ENCODE data around the gene SPAG6. TPM values are rescaled to one million over a fixed set of nuclear protein-coding genes. Genes with fewer than 3 reads are reported as not detected.

Gene SPAG6
- total RNA-seq, 2 experiments from 2014 or later, result not detected

- Mint-ChIP-seq H3K9me3 (peaks cover 7% of the 10 kb centered on the region), H3K4me3 (peak overlapping the region; percentile 58), H3K36me3 (ENCODE audit: low read depth) (peaks cover 12% of the 10 kb centered on the region), H3K27me3 (peaks cover 77% of the 10 kb centered on the region), H3K4me1 (ENCODE audit: low read depth) (peaks cover 39% of the 10 kb centered on the region), H3K27ac (peak overlapping the region; percentile 89)
- intact Hi-C loops (cut with DNase I, micrococcal nuclease), result no loop called here
- DNase-seq (no peak), ATAC-seq (ENCODE audit: poor library complexity) (no peak)
- Histone ChIP-seq H3K27me3 (ENCODE audit: control insufficient read depth in 1 of 2, insufficient read depth in 2 of 2, low read length in 2 of 2) (peaks cover 51 to 91% of the 10 kb centered on the region in 2 experiments), H3K4me3 (ENCODE audit: low read length) (no peak overlapping the region), H3K27ac (ENCODE audit: low read depth in 1 of 2, low read length in 2 of 2) (no peak overlapping the region), H3K36me3 (ENCODE audit: insufficient read depth, low read length) (no peaks in the 10 kb centered on the region), H3K9me3 (ENCODE audit: control insufficient read depth in 1 of 2, insufficient read depth in 1 of 2, low read length in 2 of 2) (peaks cover 30 to 38% of the 10 kb centered on the region in 2 experiments), H3K4me1 (ENCODE audit: insufficient read depth, low read length) (peaks cover 53% of the 10 kb centered on the region)
- ChIA-PET POLR2A (interaction anchor here (0.8 to 2.2 kb wide), 4 partner anchors 12 to 318 kb away, joined by 3 to 12 read pairs (median 7); partner anchors contain the start of gene BMI1), CTCF (interaction anchor here (1.1 kb wide), 1 partner anchor 11 kb away, joined by 3 read pairs; no protein-coding TSS in a partner anchor)
- no peak for TF ChIP-seq CTCF (IDR thresholded peaks at IDR 0.05)
Measured at GRCh38 chr10:22338185-22338900, 7.0 kb upstream of the SPAG6 start.

- no peaks in the 10 kb centered on the region for H3K36me3 ChIP-seq (ENCODE audit: insufficient read depth, low read length)
- peaks cover 77% of the 10 kb centered on the region for H3K27me3 Mint-ChIP-seq
- ATAC-seq (ENCODE audit: poor library complexity) (no peak), DNase-seq (no peak)
- peak overlapping the region; percentile 58 for H3K4me3 Mint-ChIP-seq
- H3K4me1 ChIP-seq (ENCODE audit: insufficient read depth, low read length), result peaks cover 47% of the 10 kb centered on the region
- H3K27ac ChIP-seq (ENCODE audit: low read depth in 1 of 2, low read length in 2 of 2), result no peak overlapping the region
- H3K27me3 ChIP-seq (ENCODE audit: control insufficient read depth in 1 of 2, insufficient read depth in 2 of 2, low read length in 2 of 2), result peaks cover 51 to 97% of the 10 kb centered on the region in 2 experiments
- no peak overlapping the region for H3K4me3 ChIP-seq (ENCODE audit: low read length)
- H3K9me3 Mint-ChIP-seq, result peaks cover 7% of the 10 kb centered on the region
- CTCF ChIA-PET, result interaction anchor here (0.8 kb wide), 1 partner anchor 160 kb away, joined by 3 read pairs; no protein-coding TSS in a partner anchor
- peak overlapping the region; percentile 89 for H3K27ac Mint-ChIP-seq
- TF ChIP-seq CTCF (IDR thresholded peaks at IDR 0.05), result no peak
- peaks cover 34 to 35% of the 10 kb centered on the region in 2 experiments for H3K9me3 ChIP-seq (ENCODE audit: control insufficient read depth in 1 of 2, insufficient read depth in 1 of 2, low read length in 2 of 2)
- POLR2A ChIA-PET, result interaction anchor here (2.1 to 2.2 kb wide), 3 partner anchors 11 to 110 kb away, joined by 8 to 12 read pairs (median 8); no protein-coding TSS in a partner anchor
- intact Hi-C loops (cut with DNase I, micrococcal nuclease), result no loop called here
- peaks cover 10% of the 10 kb centered on the region for H3K36me3 Mint-ChIP-seq (ENCODE audit: low read depth)
- H3K4me1 Mint-ChIP-seq (ENCODE audit: low read depth), result peaks cover 34% of the 10 kb centered on the region
Measured at GRCh38 chr10:22338931-22339330, 6.4 kb upstream of the SPAG6 start.

GRCh38 chr10:22339761-22340328 lies 5.5 kb upstream of the SPAG6 start:
- Histone ChIP-seq H3K36me3 (ENCODE audit: insufficient read depth, low read length) (no peaks in the 10 kb centered on the region), H3K27me3 (ENCODE audit: control insufficient read depth in 1 of 2, insufficient read depth in 2 of 2, low read length in 2 of 2) (peaks cover 55 to 97% of the 10 kb centered on the region in 2 experiments), H3K4me3 (ENCODE audit: low read length) (peak overlapping the region; percentile 67), H3K9me3 (ENCODE audit: control insufficient read depth in 1 of 2, insufficient read depth in 1 of 2, low read length in 2 of 2) (peaks cover 26 to 43% of the 10 kb centered on the region in 2 experiments), H3K4me1 (ENCODE audit: insufficient read depth, low read length) (peaks cover 38% of the 10 kb centered on the region), H3K27ac (ENCODE audit: low read depth in 1 of 2, low read length in 2 of 2) (no peak overlapping the region)
- TF ChIP-seq CTCF (IDR thresholded peaks at IDR 0.05), result no peak
- Mint-ChIP-seq H3K27me3 (peaks cover 86% of the 10 kb centered on the region), H3K9me3 (peaks cover 15% of the 10 kb centered on the region), H3K4me3 (peak overlapping the region; percentile 91), H3K4me1 (ENCODE audit: low read depth) (peaks cover 42% of the 10 kb centered on the region), H3K36me3 (ENCODE audit: low read depth) (peaks cover 10% of the 10 kb centered on the region), H3K27ac (peak overlapping the region; percentile 89)
- DNase-seq, result no peak
- CTCF ChIA-PET, result interaction anchor here (0.8 to 1.8 kb wide), 4 partner anchors 10 to 161 kb away, joined by 3 to 4 read pairs (median 4); no protein-coding TSS in a partner anchor
- POLR2A ChIA-PET, result interaction anchor here (0.7 to 2.3 kb wide), 9 partner anchors 10 to 111 kb away, joined by 3 to 12 read pairs (median 4); partner anchors contain the start of gene BMI1
- no peak for ATAC-seq (ENCODE audit: poor library complexity)
- intact Hi-C loops (cut with DNase I, micrococcal nuclease), result loop anchor here in 1 of 2 experiments (2.0 to 5.0 kb wide), 4 partner anchors 23 to 823 kb away; partner anchors contain the start of gene COMMD3

All from CD4-positive, alpha-beta T cell (primary cell).